Neural crest cell (in vitro differentiated cells): ENCODE data around the gene PACRG. TPM values are rescaled to one million over a fixed set of nuclear protein-coding genes. Genes with fewer than 3 reads are reported as not detected.
A peak's percentile ranks its signal among the peaks of the same experiment; 100 is the strongest.

ENCODE experiments used
- DNase-seq: peaks from one replicate; pipeline ENCODE4 v3.0.0; 2021; ENCODE audit warnings: low read depth, mixed read lengths, low spot score
- H3K27ac Mint-ChIP-seq: one replicate; pipeline ENCODE4 v1.8.0; 2021; ENCODE audit warnings: mild to moderate bottlenecking, mixed read lengths; ENCODE audit not compliant: unreplicated experiment
- H3K27me3 Mint-ChIP-seq: 2 replicates; pipeline ENCODE4 v1.8.0; 2021; ENCODE audit warnings: low read depth, mild to moderate bottlenecking, mixed read lengths
- H3K36me3 Mint-ChIP-seq: 2 replicates; pipeline ENCODE4 v1.8.0; 2021; ENCODE audit warnings: low read depth, mild to moderate bottlenecking, mixed read lengths
- H3K4me1 Mint-ChIP-seq: 2 replicates; pipeline ENCODE4 v1.8.0; 2021; ENCODE audit warnings: mixed read lengths
- H3K4me3 Mint-ChIP-seq: one replicate; pipeline ENCODE4 v1.8.0; 2021; ENCODE audit warnings: mild to moderate bottlenecking, mixed read lengths
- H3K9me3 Mint-ChIP-seq: 2 replicates; pipeline ENCODE4 v1.8.0; 2021; ENCODE audit warnings: mixed read lengths
- total RNA-seq: library from RNA; stranded (reverse); gene quantifications from 2 replicates; pipeline ENCODE4 v1.2.1, GENCODE V29; 2021
- TF ChIP-seq, protein P1 (sequence below): fragments of 200-600 bp; sonication (generic); conservative IDR thresholded peaks from 2 replicates; pipeline ENCODE4 v1.5.0; 2021; ENCODE audit warnings: antibody characterized with exemption, mild to moderate bottlenecking

Gene PACRG
- total RNA-seq, 1 donor from 2014 or later = 1.8 TPM

- no peak for DNase-seq
- Mint-ChIP-seq H3K27me3 (no peaks in the 10 kb centered on the region), H3K4me3 (no peak overlapping the region), H3K27ac (no peak overlapping the region), H3K9me3 (peaks cover 4% of the 10 kb centered on the region), H3K36me3 (peaks cover 3% of the 10 kb centered on the region), H3K4me1 (peaks cover 39% of the 10 kb centered on the region)
- TF ChIP-seq, protein P1, sequence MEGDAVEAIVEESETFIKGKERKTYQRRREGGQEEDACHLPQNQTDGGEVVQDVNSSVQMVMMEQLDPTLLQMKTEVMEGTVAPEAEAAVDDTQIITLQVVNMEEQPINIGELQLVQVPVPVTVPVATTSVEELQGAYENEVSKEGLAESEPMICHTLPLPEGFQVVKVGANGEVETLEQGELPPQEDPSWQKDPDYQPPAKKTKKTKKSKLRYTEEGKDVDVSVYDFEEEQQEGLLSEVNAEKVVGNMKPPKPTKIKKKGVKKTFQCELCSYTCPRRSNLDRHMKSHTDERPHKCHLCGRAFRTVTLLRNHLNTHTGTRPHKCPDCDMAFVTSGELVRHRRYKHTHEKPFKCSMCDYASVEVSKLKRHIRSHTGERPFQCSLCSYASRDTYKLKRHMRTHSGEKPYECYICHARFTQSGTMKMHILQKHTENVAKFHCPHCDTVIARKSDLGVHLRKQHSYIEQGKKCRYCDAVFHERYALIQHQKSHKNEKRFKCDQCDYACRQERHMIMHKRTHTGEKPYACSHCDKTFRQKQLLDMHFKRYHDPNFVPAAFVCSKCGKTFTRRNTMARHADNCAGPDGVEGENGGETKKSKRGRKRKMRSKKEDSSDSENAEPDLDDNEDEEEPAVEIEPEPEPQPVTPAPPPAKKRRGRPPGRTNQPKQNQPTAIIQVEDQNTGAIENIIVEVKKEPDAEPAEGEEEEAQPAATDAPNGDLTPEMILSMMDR = no peak
Observed at GRCh38 chr6:163193326-163193725, 465.6 kb downstream of the PACRG start.

GRCh38 chr6:163195721-163196691, 468.2 kb downstream of the PACRG start:
- no peak overlapping the region for H3K4me3 Mint-ChIP-seq
- H3K9me3 Mint-ChIP-seq = peaks cover 4% of the 10 kb centered on the region
- peaks cover 3% of the 10 kb centered on the region for H3K36me3 Mint-ChIP-seq
- no peak overlapping the region for H3K27ac Mint-ChIP-seq
- no peak for DNase-seq
- H3K4me1 Mint-ChIP-seq = peaks cover 45% of the 10 kb centered on the region
- H3K27me3 Mint-ChIP-seq = no peaks in the 10 kb centered on the region
- TF ChIP-seq, protein P1 = no peak

DNA sequence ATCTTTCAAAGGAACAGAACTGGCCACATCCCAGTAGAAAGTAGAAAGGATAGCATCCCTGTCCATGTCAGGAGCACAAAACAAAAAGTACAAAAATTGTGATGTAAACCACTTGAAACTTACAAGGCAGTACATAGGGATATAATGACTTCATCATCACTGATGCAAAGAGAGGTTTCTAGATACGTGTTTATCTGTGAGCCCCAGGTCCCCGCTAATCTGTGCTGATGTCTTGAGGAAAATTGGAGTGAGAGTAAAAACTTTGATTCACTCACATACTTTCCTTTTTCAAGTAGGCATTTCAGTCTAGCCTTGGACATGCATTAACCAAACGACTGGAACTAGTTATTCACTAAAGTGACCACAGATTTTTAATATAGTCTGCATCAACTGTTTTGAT, 470.1 kb downstream of the PACRG start:
- H3K36me3 Mint-ChIP-seq = no peaks in the 10 kb centered on the region
- TF ChIP-seq, protein P1 = no peak
- H3K4me3 Mint-ChIP-seq = no peak overlapping the region
- H3K27me3 Mint-ChIP-seq = no peaks in the 10 kb centered on the region
- no peak for DNase-seq
- no peak overlapping the region for H3K27ac Mint-ChIP-seq
- peaks cover 28% of the 10 kb centered on the region for H3K4me1 Mint-ChIP-seq
- H3K9me3 Mint-ChIP-seq = no peaks in the 10 kb centered on the region

- Mint-ChIP-seq H3K27me3 (no peaks in the 10 kb centered on the region), H3K36me3 (no peaks in the 10 kb centered on the region), H3K9me3 (no peaks in the 10 kb centered on the region), H3K27ac (peak overlapping the region; percentile 35), H3K4me3 (no peak overlapping the region), H3K4me1 (peaks cover 23% of the 10 kb centered on the region)
- DNase-seq = no peak
- TF ChIP-seq, protein P1 = no peak
Observed at GRCh38 chr6:163198396-163198795, 470.6 kb downstream of the PACRG start.

GRCh38 chr6:163199371-163199770, 471.6 kb downstream of the PACRG start:
- Mint-ChIP-seq H3K4me3 (peak overlapping the region; percentile 17), H3K4me1 (peaks cover 22% of the 10 kb centered on the region), H3K36me3 (no peaks in the 10 kb centered on the region), H3K27ac (no peak overlapping the region), H3K9me3 (no peaks in the 10 kb centered on the region), H3K27me3 (no peaks in the 10 kb centered on the region)
- TF ChIP-seq, protein P1 = no peak
- no peak for DNase-seq
